Activated T-cell treated with anti-CD3 and anti-CD28 coated beads for 1 hour (primary cell): ENCODE data around the gene NFATC2IP.

ENCODE experiments used
- DNase-seq: peaks from one replicate; pipeline ENCODE4 v3.0.0-alpha.2; 2020; ENCODE audit warnings: low read depth

NFATC2IP gene

DNA sequence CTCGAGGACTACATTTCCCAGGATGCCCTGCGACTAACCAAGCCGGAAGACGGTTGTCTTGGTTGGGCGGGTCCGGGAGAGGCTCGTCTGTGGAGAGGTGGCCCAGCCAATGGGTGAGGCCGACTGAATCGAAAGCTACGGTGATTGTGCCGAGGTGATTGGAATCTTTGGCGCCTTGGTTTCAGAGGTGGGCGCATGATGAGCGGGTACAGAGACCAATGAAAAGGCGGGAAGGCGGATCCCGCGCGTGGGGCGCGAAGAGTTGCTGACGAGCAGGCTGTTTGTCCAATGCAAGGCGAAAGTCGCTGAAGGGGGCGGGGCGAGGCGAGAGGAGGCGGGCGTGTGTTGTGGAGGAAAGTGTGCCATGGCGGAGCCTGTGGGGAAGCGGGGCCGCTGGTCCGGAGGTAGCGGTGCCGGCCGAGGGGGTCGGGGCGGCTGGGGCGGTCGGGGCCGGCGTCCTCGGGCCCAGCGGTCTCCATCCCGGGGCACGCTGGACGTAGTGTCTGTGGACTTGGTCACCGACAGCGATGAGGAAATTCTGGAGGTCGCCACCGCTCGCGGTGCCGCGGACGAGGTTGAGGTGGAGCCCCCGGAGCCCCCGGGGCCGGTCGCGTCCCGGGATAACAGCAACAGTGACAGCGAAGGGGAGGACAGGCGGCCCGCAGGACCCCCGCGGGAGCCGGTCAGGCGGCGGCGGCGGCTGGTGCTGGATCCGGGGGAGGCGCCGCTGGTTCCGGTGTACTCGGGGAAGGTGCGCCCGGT lies at the start of gene NFATC2IP:
Gene NFATC2IP (plus strand): TSS at position 290 of the 762 bp plus-strand sequence. CDS start 75 bp downstream, at position 365.
- DNase-seq = peak; percentile 100

DNA sequence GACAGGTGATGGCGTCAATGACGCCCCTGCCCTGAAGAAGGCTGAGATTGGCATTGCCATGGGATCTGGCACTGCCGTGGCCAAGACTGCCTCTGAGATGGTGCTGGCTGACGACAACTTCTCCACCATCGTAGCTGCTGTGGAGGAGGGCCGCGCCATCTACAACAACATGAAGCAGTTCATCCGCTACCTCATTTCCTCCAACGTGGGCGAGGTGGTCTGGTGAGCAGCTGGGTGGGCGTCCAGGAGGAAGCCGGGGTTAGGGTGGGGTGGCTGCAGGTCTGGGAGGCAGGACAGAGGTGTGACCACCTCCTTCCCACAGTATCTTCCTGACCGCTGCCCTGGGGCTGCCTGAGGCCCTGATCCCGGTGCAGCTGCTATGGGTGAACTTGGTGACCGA lies 48.9 kb upstream of the NFATC2IP start:
- no peak for DNase-seq

DNA sequence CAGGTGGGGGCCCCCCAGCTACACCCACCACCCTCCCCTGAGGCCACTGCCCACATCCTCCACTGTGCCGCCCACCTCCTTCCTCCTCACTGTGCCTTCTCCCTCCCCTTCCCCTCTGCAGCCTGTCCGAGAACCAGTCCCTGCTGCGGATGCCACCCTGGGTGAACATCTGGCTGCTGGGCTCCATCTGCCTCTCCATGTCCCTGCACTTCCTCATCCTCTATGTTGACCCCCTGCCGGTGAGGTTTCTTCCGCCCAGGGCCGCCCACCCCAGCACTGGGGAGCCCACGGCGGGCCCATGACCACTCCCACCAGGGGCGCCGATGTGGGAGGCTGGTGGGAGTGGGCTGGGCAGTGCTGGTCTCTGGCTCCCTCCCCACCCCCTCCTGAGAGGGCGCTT lies 47.8 kb upstream of the NFATC2IP start:
- no peak for DNase-seq

DNA sequence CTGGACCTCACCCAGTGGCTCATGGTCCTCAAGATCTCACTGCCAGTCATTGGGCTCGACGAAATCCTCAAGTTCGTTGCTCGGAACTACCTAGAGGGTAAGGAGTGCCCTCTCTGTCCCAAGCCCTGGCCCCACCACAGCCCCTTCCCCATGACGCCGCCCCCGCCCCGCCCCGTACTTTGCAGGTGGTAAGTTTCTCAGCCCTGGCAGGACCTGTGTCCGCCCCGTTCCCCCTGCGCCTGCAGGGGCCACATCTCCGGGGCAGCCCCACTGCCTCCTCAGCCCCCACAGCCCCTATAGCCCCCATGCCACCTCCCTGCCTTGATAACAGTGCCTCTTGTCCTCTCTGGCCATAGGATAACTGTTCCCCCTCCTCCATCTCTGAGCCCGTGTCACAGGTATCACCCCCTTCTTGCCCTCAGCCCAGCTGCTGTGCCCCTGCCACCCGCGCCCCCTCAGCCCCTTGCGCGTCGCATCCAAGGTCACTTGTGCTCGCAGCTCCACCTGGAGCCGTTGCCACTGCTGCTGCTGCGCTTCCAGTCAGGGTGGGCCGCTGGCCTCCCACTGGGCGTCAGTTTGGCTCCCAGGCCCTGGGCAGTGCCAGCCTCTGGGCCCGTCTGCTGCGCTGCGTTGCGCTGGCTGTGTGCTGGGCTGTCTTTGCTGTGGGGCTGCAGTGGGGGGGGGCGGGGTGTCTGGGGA lies 47.2 kb upstream of the NFATC2IP start:
- no peak for DNase-seq

DNA sequence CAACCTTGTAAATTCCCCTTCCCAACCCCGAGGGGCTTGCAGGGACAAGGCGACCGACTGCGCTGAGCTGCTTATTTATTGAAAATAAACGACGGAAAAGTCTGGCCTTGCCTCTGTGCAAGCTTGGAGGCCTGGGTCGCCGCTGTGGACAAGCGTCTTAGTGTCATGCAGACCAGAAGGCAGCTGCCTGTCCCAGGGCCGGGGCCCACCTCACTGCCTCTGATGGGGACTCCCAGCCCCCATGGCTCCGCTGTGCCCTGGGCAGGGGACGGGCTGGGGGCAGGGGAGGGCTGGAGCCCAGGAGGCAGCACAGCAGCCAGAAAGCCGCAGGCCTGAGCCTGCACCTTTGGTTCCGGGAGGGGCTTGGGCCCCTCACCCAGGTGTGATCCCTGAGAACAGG lies 46.4 kb upstream of the NFATC2IP start:
- no peak for DNase-seq

DNA sequence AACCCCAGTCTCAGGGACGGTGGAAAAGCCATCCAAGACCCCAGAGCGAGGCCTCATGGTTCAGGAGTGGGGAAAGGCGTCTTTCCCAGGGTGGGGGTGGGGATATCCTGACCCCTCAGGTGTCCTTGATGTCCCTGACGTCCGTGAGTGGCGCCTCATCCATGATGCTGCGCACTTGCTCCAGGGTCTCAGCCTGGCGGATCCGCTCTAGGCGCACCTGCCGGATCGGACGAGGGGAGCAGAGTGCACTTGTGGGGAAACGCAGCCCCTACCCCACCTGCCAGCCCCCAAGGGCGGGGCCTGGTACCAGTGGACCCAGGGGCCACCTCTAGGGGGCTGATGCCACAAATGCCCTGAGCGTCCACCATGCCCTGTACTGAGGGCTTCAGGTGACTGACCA lies 45.9 kb upstream of the NFATC2IP start:
- DNase-seq = no peak

DNA sequence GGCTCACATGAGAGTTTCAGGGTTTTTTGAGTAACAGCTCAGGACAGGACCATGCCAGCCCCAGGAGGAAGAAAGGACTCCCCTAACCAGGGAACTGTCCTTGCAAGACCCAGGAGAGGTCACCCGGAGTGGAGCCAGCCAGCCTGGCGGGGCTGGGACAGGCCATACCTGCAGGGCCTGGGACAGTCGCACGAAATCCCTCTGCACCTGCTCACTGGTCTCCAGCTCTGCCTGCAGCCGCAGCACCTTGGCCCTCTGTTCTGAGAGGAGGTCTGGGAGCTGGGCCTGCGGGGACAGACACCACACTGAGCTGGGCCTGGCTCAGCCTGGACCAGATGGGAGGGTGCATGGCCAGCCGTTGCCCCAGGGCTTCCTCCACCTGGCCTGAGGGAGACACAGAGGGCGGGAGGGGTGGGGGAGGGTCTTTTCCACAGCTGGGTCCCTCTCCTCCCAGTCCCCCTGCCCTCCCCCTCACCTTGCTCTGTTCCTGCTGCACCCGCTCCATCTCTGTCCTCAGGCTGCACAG lies 45.4 kb upstream of the NFATC2IP start:
- no peak for DNase-seq

DNA sequence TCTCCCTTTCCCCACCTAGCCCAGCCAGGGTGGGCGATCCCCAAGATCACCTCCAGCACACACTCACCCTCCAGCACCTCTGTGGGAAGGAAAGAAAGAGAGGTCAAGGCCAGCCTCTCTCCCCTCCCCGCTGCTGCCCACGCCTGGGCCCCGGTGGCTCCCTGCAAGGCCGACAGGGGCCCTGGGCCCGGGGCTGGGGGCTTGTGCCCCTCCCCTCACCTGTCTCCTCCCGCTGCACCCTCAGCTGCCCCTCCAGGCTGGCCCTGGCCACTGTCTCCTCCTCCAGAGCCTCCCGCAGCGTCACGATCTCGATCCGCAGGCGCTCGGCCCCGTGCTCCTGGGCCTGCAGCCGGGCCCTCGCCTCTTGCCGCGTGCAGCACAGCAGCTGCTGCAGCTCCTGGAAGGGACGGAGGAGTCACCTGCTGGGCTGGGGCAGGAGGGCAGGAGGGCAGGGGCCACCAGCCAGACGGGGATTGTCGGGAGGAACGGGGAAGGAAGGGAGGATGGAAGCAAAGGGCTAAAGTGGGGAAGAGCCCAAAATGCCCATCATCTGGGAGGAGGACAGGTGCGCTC lies 44.9 kb upstream of the NFATC2IP start:
- no peak for DNase-seq

DNA sequence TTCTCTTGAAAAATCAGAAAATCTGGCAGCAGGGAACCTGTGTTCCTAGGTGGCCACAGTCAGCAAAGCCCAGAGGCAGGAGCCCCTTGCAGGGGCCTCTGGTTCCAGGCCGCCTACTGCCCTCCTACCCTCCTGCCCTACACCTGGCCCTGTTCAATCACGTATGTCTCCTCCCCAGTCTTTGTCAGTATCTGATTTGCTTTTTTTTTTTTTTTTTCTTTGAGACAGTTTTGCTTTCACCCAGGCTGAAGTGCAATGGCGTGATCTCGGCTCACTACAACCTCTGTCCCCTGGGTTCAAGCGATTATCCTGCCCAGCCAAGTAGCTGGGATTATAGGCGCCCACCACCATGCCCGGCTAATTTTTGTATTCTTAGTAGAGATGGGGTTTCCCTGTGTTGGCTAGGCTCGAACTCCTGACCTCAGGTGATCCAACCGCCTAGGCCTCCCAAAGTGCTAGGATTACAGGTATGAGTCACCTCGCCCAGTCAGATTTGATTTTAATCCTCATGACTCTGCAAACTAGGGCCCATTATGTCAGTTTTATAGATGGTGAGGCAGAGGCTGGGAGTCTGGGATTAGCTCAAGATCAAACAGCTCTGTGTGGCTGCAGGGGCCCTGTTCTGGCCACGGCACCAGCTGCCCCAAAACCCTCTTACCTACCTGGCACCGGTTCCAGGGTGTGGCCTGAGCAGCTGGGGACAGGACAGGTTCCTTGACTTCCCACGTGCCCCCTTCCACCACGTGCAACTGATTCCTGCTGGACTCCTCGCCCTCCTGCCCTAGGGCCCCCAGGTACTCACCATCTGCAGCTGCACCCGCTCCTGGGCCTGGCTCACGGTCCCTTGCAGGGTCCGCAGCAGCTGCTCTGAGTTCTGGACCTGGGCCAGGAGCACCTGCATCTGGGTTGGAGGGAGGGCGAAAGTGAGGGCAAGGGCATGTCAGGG lies 40.4 kb upstream of the NFATC2IP start:
- no peak for DNase-seq

DNA sequence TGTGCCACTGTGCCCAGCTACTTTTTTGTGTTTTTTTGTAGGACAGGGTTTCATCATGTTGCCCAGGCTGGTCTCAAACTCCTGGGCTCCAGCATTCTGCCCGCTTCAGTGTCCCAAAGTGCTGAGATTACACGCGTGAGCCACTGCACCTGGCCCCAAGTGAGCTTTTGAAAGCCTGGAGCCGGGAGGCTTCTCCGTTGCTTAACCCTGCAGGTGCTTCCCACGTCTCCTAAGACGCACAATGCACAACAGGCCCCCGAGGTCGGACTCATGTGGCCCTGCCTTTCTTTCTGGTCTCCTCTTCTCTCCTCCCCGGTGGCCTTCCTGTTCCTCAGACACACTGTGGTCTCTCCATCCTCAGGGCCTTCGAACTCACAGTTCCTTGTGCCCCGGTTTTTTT lies 38.2 kb upstream of the NFATC2IP start:
- no peak for DNase-seq

DNA sequence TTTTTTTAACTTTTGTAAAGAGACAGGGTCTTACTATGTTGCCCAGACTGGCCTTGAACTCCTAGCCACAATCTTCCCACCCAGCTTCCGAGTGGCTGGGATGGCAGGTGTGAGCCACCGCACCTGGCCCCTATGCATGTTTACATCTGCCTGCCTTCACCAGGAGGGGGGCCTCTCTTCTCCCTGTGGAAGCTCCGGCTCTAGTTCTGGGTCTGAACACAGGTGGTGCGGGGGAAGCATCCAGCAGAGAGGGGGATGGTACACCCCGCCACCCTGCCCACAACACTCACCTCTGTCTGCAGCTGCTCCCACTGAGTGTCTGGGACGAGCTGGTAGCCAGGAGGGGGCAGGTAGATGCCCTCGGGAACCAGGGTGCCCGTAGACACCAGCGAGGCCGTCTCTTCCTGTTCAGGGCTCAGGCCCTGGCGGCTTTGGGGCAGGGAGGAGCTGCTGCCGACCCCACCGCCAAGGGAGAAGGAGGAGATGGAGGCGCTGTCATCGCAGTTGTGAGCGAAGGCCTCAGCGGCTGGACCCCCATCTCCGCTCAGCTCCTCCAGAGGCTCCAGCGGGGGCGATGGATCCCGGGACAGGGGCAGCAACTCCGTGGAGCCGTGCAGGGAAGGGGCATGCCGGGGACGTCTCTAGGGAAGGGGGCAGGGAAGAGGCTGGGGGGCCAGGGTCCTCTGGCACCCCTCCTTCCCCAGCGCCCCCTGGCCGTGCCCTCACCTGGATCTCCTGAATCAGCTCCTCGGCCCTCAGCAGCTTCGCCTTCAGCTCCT lies 36.6 kb upstream of the NFATC2IP start:
- DNase-seq = no peak

DNA sequence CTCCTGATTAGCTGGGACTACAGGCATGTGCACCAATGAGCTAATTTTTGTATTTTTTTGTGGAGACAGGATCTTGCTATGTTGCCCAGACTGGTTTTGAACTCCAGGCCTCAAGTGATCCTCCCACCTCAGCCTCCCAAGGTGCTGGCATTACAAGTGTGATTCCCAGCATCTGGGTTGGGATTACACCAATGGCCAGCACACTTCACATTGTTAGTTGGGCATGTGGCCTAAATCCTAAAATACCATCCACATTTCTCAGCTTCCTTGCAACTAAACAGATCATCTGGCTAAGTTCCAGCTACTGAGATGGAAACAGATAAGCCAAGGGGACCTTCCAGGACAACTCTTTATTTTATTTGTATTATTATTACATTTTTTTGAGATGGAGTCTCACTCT lies 35.6 kb upstream of the NFATC2IP start:
- DNase-seq = no peak

DNA sequence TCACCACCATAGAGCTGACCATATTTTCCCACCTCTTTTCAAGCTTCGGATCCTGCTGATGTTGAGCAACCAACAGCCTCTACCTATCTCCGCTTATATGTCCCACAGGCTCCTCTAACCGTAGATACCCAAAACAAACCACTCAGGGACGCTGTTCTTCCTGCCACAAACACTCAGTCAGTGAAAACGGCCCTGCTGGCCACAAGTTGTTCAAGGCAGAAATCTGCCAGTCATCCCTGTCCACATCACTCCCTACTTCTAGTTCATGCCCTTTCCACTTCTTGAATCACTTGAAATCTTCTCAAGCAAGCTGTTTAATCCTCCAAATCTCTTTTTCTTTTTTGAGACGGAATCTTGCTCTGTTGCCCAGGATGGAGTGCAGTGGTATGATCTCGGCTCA lies 33.6 kb upstream of the NFATC2IP start:
- DNase-seq = no peak

DNA sequence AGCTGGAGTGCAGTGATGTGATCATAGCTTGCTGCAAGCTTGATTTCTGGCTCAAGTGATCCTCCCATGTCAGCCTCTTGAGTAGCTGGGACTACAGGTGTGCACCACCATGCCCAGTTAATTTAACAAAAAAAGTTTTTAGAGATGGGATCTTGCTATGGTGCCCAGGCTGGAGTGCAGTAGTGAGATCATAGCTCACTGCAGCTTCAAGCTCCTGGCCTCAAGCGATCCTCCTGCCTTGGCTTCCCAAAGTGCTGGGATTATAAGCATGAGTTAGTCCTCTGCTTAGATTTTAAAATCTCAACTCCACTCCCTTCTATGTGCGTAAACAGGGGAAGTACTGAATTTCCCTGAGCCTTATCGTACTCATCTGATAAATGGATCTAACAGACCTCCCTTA lies 32.0 kb upstream of the NFATC2IP start:
- DNase-seq = no peak

DNA sequence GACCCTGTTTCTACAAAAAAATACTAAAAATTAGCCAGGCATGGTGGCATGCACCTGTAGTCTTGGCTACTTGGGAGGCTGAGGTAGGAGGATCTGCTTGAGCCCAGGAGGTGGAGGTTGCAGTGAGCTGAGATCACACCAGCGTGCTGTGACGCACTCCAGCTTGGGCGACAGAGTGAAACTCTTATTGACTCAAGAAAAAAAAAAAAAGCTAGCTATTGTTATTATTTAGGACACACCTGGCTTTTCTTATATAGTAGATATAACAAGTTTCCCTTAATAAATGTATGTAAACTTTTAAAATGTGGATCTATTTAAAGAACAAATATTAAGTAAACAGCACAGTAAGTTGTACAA lies 27.5 kb upstream of the NFATC2IP start:
- DNase-seq = no peak

DNA sequence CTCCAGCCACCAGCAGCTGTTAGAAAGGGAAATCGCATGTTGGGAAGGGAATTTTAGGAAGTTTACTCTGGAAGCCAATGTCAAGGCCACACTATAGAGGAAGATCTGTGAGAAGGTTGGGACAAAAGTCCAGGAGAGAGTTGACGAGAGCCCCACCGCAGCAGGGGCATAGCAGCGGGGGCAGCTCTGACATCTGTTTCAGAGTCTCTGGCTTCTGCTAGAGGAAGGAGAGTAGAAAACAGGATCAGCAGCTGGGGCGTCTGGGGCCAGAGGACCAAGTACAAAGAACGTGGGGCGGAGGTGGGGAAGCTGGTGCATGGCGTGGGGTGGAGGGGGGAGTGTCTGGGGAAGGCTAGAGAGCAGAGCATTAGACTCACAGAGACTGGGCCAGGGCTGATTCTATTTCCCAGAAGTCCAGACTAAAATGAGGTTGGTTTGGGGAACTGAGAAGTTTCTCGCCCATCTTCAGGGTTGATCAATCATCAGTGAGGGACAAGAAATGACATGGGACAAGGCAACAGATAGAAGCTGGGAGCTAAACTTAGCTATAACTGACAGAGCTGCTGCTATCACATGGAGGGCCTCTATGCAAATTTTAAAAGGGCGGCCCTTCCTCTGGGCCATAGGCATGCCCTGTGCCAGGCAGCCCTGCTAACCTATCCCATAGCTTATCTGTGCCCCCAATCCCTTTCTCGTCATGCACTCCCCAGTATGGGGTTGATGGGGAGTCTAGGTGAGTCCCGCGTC lies 26.9 kb upstream of the NFATC2IP start:
- no peak for DNase-seq

DNA sequence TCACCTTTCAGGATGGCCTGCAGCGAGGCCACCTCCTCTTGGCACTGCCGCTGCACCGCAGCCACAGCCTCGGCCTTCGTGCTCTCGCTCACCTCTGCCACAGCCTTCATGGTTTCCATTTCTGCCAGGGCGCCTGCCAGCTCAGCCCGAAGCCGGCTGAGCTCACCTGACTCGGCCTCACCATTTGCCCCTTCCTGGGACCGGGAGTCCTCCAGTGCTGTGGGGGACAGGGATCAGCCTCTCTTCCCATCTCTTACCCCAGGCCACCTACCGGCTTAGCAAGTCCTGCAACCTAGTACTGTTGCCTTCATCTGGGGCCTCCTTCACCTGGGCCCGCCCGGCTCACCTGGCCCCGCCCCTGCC lies 26.4 kb upstream of the NFATC2IP start:
- no peak for DNase-seq

DNA sequence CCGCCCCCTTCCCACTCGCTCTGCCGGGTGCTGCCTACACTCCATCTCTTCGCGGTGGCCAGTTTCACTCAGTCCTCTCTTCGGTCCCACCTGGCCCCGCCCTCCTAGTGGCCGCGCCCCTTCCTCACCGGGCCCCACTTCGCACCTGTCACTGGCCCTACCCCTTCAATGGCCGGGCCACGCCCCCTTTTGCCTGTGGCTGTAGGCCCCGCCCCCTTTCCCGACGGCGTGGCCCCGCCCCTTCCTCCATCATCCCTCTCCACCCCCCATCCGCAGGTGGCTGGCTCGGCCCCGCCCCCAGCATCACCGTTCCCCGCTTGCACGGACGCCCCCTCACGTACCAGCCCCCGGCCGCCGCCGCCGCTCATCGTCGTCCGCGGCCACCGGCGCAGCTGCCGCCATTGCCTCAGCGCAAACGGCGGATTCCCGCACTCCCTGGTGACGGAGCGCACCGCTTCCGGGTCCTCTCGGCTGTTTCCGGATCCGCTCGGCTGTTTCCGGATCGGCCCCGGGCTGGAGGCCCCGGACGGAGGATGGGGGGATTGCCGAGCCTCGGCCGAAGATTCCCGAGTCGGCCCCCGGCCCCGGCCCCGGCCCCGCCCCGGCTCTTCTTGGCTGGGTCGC lies 25.9 kb upstream of the NFATC2IP start, which contains the start of gene RABEP2:
Gene RABEP2 (minus strand): TSS at position 477 of the 624 bp plus-strand sequence. CDS start 75 bp downstream, at position 402.
- DNase-seq = peak; percentile 94

DNA sequence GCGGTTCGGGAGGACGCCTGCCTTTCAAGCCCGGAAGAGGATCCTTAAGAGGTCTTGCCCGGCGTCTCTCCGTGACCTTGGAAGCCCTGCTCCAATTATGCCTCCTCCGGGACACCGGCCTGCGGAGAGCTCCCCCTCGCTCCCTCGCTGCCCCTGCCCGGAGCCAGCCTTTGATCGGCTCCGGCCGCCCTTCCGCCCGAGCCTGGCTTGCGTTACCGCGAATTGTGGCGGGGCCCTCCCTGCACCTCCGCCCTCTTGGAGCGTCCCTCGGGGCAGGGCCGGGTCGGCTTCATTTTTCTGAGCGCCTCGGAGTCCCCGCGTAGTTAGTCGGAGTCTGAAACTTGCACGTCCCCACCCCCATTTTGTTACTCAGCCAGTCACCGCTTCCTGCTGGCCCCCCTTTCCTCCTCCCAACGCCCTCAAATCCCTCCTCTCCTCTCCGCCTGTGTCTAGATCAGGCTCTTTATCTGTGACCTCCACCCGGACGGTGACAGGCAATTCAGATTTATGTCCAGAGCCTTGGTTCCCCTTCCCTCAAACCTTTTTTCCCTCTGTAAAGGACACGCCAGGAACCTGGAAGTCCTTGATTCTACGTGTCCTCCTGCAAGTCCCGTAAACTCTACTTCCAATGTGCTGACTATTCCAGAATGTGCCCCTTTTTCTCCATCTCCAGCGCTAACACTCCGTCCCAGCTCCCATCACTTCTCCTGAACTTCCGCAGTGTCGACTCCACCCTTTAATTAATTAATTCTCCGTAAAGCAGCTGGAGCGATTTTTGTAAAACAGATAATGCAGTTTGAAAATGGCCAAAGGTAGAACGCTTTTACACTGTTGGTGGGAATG lies 25.1 kb upstream of the NFATC2IP start:
- peak; percentile 66 for DNase-seq
